ENCODE measurements around the gene MYOZ3.

MYOZ3 gene

DNA sequence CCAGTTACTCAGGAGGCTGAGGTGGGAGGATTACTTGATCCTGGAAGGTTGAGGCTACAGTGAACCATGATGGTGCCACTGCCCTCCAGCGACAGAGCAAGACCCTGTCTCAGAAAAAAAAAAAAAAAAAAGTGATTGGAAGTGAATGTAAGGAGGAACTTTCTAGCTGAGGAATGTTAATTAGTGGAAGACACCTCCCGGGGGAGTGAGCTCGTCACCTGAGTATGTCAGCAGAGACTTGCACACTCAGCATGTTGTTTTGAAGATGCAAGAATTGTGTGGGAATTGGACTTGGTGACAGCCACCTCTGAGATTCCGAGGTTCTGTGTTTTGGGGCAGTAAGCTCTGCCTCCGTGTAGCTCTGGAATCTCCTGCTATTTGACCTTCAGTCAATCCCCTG, 17.0 kb upstream of the MYOZ3 start:
- no peak for DNase-seq

DNA sequence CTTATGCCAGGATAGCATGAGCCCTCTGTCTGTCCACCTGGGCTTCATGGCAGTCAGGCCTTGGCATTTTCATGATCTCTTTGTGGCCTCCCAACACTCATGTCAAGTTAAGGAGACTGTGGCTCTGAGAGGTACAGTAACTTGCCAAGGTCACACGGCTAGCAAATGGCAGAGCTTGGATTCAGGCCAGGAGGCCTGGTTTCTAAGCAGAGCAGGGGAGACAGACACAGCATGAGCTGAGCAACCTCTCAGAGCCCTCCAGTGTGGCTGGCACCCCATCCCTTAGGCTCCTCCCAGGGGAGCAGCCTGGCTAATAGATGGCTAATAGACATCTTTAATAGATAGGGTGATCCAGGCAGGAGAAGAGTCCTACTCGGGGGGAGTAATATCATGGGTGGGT, 16.5 kb upstream of the MYOZ3 start:
- DNase-seq = no peak

DNA sequence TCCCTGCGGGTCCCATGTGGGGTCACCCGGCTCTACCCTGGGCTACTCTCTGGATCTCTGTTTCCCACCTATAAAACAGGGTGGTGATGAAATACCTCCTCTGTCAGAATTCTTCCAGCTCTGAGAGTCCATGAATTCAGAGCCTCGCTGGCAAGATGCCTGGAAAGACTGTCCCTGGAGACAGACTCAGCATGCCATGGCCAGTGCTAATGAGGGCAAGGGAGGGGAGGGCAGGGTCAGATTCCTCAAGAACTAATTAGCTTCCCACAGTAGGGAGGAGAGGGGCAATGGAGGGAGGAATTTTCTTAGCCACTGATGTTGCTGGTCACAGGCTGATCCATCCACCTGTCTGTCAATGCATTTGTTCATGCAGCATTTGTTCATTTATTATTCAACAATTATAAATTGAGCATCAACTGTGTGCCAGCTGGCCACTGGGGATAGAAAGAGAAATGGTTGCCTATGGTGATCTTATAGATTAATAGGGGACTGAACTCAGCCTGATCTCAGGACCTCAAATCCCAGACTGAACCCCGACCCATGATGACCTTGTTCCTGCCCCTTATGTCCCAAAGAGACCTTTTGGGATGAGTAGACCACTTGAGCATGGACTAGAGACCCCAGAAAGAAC, 15.9 kb upstream of the MYOZ3 start:
- no peak for DNase-seq

DNA sequence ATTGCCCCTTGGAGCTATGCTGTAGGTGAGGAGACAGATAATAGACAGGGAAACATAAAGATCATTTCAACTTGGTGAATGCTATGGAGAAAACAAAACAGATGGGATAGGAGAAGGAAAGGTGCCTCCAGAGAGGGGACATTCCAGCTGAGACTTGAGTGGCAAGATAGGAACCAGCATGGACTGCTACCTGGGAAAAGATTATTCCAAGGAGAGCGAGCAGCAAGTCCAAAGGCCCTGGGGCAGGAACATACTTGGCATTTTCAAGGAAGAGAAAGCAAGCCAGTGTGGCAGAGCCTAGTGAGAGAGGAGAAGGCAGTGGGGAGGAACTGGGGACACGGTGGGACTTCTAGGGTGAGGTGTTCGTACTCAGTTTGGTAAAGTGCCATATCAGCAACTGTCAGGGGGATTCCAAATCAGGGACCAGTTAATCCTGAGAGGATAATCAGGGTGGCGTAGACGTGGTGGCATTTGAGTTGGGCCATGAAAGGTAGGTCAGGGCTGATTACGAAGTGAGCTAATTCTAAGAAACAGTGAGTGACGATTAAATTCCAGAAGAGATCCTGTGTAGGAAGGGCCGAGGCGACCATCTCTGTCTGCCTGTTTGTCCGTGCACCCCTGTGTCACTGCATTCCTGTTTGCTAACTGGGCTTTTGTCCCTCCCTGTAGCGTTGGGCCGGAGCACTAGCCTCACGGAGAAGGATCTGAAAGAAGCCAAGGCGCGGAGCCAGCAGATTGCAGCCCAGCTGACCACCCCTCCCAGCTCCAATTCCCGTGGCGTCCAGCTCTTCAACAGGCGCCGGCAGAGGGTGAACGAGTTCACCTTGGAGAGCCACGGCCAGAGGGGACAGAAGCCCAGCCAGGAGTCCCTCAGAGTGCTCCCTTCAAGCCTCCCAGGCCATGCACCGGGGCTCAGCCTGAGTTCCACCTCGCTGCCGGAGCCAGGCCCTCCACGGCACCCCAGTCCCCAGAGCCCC, 13.5 kb upstream of the MYOZ3 start:
- DNase-seq = no peak

DNA sequence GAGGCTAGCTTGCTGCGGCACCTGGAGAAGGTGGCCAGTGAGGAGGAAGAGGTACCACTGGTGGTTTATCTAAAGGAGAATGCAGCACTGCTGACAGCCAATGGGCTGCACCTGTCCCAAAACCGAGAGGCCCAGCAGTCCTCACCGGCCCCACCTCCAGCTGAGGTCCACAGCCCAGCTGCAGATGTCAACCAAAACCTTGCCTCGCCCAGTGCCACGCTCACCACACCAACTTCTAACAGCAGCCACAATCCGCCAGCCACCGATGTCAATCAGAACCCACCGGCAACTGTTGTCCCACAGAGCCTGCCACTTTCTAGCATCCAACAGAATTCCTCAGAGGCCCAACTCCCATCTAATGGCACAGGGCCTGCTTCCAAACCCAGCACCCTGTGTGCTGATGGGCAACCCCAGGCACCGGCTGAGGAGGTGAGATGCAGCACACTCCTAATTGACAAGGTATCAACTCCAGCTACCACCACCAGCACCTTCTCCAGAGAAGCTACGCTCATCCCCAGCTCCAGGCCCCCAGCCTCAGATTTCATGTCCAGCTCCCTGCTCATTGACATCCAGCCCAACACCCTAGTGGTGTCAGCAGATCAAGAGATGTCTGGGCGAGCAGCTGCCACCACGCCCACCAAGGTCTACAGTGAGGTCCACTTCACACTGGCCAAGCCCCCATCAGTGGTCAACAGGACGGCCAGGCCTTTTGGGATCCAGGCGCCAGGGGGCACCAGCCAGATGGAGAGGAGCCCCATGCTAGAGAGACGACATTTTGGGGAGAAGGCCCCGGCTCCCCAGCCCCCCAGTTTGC, 12.6 kb upstream of the MYOZ3 start:
- no peak for DNase-seq

DNA sequence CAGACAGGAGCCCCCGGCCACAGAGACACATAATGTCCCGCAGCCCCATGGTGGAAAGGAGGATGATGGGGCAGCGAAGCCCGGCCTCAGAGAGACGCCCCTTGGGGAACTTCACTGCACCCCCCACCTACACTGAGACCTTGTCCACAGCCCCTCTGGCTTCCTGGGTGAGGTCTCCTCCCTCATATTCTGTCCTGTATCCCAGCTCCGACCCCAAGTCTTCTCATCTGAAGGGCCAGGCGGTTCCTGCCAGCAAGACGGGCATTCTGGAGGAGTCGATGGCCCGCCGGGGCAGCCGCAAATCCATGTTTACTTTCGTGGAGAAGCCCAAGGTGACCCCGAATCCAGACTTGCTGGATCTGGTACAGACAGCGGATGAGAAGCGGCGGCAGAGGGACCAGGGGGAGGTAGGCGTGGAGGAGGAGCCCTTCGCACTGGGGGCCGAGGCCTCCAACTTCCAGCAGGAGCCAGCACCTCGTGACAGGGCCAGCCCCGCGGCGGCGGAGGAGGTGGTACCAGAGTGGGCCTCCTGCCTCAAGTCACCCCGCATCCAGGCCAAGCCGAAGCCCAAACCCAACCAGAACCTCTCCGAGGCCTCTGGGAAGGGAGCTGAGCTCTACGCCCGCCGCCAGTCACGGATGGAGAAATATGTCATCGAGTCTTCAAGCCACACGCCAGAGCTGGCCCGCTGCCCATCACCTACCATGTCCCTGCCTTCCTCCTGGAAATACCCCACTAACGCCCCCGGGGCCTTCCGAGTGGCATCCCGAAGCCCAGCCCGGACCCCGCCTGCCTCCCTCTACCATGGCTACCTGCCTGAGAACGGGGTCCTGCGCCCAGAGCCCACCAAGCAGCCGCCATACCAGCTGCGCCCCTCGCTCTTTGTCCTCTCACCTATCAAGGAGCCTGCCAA, 11.7 kb upstream of the MYOZ3 start:
- DNase-seq = no peak

DNA sequence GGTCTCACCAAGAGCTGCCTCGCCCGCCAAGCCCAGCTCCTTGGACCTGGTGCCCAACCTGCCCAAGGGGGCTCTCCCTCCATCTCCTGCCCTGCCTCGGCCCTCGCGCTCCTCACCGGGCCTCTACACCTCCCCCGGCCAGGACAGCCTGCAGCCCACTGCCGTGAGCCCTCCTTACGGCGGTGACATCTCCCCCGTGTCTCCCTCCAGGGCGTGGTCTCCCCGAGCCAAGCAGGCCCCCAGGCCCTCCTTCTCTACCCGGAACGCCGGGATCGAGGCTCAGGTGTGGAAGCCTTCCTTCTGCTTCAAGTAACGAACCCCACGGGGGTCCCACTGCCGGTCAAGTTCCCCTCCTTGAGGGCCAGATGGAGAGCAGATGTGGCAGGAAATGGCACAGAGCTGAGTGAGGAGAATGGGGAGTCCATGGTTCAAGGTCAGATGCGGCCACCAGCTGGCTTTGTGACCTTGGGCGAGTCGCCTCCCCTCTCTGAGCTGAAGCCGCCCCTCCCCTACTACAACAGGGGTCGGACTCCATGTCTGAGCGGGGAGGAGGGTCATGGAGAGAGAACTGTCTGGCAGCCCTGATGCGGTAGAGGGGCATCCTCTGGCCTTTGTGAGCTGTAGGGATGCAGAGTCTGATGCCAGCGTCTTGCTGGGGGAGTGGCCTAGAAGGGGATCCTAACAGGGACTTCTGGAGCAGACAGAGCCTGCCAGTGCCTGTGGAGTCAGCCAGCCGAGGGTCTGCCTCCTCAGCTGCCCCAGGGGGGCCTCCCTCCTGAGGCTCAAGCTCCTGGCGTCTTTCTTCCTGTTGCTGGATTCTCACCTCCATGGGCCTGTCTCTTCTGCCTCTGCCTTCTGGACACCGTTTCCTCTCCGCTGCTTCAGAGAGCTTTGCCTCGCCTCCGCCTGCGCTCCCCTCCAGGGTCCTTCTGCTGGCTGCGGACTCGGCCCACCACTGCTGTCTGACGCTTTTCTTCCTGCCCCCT, 10.7 kb upstream of the MYOZ3 start:
- DNase-seq = no peak

DNA sequence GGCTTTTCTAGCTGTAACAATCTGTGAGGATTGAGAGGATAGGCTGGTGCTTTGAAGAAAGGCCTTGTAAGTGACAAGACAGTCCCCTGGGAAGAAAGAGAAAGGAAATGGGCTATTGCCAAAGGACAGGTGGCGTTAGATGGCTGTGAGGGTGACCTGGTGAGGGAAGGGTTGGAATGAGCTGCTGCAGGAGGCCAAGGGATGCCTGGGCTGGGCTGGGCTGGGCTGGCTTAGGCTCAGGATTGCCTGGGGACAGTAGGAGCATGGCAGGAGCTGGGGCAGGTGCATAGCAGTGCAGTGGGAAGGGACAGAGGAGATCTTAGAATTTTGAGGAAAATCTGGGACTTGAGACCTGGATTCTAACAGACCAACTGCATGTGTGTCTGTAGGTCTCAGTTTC, 9.7 kb upstream of the MYOZ3 start:
- no peak for DNase-seq

DNA sequence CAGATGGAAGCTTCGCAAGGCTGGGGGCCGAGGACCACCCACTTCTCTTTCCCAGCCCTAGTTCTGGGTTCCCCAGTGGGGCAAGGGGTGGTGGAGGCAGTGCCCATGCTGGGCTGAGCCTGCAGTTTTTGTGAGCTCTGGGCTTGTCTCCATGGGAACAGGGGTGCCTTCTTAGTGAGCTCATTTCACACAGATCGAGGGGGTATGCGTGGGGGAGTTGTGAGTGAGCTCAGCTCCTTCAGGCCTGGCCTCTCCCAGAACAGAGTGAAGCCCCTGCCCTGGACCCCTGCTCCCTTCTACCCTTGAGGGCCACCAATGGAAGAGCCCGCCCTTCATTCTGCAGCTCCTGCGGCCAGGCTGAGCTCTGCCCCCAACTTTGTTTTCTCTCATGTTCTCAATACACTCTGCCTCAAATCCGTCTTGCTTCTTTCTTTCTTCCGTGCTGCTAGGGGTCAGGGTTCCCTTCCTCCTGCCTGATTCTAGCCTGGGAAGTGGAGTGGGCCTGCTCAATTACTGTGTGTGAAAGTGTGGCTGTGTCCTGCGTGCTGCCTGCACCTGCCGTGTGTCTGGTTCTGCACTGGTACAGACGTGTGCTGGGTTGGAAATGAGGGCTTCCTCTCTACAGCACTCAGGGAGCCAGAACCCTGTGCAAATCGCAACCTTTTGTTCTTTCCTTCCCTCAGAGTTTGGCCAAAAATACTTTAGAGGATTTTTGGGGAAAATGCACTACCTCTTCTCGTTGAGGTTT, 9.0 kb upstream of the MYOZ3 start:
- no peak for DNase-seq

DNA sequence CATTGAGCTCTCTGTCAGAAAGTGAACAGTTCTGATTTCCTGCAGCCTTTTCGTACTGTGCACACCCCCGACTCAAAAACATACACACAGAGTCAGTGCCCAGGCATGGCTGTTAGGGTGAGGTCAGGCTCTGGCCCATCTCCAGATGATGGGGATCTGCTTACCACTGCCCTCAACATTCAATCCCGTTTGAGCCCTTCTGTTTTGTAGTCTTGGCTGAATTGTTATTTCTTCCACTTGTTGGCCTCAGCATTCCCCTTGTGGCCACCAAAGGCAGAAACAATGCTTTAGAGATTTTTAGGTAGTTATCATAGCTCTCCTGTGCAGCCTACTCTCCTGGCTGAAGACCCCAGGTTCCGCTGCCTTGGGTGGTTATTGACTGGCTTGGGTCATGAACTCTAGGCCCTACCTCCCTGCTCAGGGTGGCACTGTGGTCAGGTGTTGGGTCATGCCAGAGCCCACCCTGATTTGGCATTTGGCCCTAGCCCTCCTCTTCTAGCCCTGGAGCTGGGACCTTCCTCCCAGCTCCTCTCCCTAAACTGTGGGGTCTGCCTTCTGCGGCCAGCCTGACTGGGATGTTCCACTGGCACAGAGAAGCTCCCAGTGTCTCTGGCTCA, 7.8 kb upstream of the MYOZ3 start:
- no peak for DNase-seq

DNA sequence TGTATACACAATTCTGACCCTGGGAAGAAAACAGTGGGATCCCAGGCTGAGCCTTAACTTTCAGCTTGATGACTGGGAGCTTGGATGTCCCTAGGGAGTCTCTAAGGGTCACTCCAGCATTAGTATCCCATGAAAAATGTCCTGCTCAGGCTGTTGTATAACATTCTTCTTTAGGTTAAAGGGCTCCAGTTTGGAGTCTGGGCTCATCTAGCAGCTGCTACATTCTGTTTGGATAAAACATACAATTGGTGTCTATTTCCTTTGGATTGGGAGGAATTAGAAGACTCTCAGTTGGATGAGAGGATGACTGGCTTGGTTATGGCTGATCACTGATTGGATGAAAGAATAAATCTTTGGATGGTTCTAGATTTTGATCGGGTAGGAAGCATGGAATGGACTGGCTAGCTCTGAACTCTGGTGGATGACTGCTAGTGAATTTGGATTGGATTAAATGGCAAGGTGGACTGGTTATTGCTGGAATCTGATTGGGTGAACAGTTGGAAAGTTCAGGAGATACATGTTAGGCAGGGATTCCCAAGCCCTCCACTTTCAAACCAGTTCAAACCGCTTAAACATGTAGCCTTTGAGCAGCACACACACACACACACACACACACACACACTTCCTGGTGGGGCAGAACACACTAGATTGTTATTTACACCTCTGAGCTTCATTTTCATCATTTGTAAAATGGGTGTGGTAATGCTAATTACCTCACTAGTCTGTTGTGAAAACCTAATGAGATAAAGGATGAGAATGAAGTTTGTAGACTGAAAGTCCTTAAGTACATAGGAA, 7.1 kb upstream of the MYOZ3 start:
- no peak for DNase-seq

DNA sequence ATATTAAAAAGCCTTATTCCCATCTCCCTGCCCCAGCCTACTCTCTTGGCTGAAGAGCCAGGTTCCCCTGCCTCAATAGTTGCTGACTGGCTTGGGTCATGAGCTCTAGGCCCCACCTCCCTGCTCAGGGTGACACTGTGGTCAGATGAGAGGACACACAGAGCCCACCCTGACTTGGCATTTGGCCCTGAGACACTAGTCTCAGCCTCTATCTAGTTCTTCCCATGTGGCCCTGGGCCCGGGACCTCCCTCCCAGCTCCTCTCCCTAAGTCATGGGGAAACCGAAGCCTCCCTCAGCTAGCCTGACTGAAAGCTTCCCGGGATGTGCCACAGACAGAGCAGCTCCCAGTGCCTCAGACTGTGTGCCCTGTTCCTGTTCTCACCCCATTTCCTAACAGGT, 5.8 kb upstream of the MYOZ3 start:
- DNase-seq = no peak

DNA sequence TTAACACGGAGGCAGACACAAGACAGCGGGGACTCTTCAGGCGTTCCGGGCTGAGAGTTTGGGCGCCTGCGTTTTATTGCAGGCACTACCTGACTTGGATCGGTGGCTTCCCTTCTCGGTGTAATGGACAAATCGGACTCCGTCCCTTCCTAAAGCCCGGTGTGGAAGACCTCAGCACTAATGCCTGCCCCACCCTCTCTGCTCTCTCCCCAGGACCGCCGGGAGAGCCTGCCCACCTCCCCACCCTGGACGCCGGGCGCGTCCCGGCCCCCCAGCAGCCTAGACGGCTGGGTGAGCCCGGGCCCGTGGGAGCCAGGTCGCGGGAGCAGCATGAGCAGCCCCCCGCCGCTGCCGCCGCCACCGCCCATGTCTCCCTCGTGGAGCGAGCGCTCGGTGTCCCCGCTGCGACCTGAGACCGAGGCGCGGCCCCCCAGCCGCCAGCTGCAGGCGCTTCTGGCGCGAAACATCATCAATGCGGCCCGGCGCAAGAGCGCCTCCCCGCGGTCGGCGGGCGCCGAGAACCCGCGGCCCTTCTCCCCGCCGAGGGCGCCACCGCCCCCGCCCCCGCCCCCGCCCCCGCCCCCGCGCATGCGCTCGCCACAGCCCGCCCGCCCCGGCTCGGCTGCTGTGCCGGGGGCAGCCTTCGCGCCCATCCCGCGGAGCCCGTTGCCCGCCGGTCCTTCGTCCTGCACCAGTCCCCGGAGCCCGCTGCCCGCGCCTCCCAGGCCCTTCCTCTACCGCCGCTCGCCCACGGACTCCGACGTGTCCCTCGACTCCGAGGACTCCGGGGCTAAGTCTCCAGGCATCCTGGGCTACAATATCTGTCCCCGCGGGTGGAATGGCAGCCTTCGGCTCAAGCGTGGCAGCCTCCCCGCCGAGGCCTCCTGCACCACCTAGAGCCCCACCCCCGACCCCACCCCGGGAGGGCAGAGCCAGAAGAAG, 4.6 kb upstream of the MYOZ3 start:
- peak; percentile 73 for DNase-seq

DNA sequence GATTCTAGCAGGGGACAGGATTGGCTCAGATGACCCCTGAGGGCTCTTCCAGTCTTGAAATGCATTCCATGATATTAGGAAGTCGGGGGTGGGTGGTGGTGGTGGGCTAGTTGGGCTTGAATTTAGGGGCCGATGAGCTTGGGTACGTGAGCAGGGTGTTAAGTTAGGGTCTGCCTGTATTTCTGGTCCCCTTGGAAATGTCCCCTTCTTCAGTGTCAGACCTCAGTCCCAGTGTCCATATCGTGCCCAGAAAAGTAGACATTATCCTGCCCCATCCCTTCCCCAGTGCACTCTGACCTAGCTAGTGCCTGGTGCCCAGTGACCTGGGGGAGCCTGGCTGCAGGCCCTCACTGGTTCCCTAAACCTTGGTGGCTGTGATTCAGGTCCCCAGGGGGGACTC, 2.9 kb upstream of the MYOZ3 start:
- DNase-seq = no peak

DNA sequence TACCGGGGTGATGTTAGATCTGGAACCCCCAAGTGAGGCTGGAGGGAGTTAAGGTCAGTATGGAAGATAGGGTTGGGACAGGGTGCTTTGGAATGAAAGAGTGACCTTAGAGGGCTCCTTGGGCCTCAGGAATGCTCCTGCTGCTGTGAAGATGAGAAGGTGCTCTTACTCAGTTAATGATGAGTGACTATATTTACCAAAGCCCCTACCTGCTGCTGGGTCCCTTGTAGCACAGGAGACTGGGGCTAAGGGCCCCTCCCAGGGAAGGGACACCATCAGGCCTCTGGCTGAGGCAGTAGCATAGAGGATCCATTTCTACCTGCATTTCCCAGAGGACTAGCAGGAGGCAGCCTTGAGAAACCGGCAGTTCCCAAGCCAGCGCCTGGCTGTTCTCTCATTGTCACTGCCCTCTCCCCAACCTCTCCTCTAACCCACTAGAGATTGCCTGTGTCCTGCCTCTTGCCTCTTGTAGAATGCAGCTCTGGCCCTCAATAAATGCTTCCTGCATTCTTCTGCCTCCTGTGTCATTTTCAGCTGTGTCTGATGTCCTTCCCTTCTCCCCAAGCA, 2.3 kb upstream of the MYOZ3 start:
- no peak for DNase-seq

DNA sequence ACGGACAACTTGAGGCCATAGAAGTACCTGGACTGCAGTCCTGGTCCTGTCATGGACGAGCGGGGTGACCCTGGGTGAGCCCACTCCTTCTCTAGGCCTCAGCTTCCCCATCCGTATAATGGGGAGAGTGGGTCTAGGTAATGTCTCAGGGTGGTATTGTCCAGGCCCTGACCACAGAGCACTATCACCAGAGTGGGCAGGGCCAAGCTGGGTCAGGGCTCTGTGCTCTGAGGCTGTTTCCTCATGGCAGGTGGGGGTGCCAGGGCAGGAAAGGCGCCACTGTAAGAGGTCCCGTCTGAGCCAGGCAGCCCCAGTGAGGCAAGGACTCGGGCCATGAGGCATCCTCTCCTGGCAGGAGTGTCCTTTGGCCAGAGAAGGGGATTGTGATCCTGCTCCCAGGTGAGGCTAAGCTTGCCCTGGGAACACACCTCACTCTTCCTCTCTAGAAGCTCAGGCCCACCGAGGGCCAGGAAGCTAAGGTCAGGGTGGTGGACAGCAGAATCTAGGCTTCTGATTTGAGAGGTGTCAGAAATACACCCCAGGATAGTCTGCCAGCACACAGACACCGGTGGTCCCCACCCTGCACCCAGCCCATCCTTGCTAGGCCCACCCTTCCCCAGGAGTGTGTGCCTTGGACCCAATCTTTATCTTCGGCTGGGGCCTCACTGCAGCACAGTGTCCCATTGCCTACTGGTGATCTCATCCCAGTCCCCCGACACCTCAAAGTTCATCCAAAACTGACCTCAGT, 1.5 kb upstream of the MYOZ3 start:
- no peak for DNase-seq
